Left renal pelvis (tissue), 4 donors: ENCODE results near the gene TAB3. TPM values are rescaled to one million over a fixed set of nuclear protein-coding genes. Genes with fewer than 3 reads are reported as not detected.

ENCODE experiments used
- DNase-seq, 4 donors: peaks; one replicate each; pipeline ENCODE4 v3.0.0-alpha.2; 2013; ENCODE audit warnings: low read depth in 4 of 4, low spot score in 3 of 4
- polyA plus RNA-seq, 4 donors: library from polyadenylated mRNA; unstranded; fragments of 120-200 nt; gene quantifications; one replicate each; pipeline ENCODE4 v1.2.1, GENCODE V29; 2013; ENCODE audit not compliant: insufficient read length in 4 of 4

TAB3 gene, protein sequence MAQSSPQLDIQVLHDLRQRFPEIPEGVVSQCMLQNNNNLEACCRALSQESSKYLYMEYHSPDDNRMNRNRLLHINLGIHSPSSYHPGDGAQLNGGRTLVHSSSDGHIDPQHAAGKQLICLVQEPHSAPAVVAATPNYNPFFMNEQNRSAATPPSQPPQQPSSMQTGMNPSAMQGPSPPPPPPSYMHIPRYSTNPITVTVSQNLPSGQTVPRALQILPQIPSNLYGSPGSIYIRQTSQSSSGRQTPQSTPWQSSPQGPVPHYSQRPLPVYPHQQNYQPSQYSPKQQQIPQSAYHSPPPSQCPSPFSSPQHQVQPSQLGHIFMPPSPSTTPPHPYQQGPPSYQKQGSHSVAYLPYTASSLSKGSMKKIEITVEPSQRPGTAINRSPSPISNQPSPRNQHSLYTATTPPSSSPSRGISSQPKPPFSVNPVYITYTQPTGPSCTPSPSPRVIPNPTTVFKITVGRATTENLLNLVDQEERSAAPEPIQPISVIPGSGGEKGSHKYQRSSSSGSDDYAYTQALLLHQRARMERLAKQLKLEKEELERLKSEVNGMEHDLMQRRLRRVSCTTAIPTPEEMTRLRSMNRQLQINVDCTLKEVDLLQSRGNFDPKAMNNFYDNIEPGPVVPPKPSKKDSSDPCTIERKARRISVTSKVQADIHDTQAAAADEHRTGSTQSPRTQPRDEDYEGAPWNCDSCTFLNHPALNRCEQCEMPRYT
- 10 to 100 TPM; 19.9 to 35.1 (median 33.5) TPM for polyA plus RNA-seq

DNA sequence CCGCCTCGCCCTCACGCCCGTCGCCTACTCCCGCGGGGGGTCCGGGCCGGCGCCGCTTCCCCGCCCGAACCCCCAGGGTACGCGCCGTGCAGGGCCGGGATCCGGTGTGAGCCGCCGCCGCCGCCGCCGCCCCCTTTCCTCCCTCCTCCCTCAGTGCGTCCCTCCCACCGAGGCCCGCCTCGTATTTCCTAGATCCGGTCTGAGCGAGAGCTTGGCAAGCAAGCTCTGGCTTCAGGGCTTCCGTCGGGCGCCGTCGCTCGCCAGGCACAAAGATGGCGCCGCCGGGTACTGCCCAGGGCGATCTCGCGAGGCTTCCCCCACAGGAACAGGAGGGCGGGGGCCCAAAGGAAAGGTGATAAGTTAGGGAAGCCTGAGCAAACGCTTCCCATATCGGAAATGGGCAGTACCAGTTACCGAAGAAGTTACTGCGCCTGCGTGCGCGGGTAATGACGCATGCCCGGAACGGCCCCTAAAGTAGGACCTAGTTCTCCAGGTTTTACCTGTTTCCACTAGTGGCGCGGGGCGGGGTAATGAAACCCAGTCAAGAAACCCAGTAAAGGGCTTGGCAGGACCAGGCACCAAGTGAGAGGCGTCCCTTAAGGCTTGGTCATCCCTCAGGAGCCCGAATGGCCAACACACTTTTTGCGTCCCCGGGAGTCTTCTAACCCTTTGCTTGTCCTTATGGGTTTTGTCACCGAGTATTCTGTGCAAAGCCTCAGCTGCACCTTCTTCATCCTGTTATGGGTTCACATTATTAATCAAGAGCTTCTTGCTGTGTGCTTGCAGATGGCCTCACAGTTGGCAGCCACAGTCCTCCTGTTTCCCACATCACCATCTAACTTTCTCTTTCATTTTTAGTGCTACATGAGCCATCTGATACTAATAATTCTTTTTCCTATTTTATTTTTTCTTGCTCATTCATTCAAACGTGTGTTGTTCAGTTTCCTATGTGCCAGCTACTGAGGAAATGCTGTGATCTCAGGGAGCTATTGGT, at the start of gene TAB3:
TSS of gene TAB3 (minus strand) at position 108 of the 994 bp plus-strand sequence. CDS start 29,666 bp downstream, outside the sequence.
- peak; percentile 77 to 83 (median 80) for DNase-seq

DNA sequence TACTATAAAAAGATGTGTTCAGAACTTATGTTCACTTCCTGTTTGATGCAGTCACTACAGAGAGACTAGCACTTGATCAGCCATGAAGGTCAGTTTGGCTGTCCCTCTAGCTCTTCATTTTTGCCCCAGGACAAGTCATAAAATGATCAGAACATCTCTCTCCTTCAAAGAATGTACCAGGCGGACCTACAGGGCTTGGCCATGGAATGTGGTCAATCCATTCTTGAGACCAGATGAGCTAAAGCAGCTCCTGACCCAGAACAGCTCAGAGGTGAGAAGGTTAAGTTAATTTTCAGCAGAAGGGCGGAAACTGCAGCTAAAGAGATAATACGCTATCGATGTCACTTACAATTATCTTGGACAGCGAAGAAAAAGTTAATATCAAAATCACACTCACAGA, 49.2 kb upstream of the TAB3 start:
- no peak for DNase-seq

DNA sequence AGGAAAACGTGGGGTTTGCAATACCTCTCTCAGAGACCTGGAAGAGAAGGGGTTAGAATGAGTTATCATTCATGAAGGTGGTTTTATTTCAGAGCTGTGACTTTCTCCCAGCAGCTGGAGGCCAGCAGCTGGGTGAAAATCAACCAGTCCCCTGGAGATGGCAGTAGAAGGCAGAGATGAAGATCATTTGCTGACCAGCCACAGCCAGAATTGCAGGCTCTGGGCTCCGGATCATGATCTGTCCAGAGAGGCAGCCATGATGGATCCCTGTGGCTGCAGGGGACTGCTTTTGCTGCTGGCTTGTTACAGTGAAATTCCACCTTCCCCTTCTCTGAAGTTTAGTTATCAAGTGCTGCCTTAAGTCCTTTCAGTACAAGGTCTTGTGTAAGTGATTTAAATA, 46.9 kb upstream of the TAB3 start:
- peak in 1 of 4 donors; percentile 7 for DNase-seq

- no peak for DNase-seq
These were observed 42.9 kb upstream of the TAB3 start for GRCh38 chrX:30931920-30932319.

DNA sequence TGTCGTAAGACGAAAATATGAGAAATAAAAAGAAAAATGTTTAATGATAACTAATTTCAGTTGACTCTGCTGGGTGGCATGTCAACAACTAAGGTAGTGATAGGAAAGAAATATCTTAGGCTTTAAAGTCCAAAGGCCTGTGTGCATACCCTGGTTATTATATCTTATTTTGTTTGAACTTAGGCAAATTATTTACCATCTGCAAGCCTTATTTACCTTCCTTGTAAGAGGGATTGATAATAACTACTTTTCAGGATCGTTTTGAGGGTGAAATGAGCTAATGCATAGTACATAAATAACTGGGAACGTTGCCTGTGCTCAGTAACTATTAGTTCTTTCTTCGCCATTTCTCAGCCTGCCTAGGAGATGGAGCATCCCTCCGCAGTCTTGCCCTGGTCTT, 41.6 kb upstream of the TAB3 start:
- DNase-seq = no peak

DNA sequence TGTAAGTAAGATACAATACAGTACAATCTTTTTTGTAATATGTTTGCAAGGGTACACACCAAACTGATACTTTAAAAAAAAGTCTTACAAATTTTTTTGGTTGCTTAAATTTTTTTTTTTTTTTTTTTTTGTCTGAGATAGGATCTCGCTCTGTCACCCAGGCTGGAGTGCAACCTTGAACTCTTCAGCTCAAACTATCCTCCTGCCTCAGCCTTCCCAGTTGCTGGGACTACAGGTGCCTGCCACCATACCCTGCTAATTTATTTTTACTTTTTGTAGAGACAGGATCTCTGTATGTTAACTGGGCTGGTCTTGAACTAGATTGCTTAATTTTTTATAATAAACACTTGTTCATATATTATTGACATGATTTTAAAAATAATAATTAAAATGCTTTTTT, 41.1 kb upstream of the TAB3 start:
- DNase-seq = no peak

GRCh38 chrX:30920271-30920670, 31.2 kb upstream of the TAB3 start:
- no peak for DNase-seq

DNA sequence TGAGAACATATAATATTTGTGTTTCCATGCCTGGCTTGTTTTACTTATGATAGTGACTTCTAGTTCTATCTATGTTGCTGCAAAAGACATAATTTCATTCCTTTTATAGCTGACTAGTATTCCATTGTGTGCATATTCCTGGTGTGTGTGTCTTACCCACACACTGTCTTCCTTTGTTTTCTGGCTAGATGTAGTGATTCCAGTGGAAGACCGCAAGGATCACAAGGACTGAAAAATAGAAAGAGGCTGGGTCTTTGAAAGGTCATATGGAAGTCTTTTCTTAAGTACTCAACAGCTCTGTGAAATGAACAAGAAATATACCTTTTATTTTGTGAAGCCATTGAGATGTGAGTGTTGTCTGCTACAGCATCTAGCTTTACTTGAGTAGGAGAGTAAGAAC, 29.4 kb upstream of the TAB3 start:
- no peak for DNase-seq

DNA sequence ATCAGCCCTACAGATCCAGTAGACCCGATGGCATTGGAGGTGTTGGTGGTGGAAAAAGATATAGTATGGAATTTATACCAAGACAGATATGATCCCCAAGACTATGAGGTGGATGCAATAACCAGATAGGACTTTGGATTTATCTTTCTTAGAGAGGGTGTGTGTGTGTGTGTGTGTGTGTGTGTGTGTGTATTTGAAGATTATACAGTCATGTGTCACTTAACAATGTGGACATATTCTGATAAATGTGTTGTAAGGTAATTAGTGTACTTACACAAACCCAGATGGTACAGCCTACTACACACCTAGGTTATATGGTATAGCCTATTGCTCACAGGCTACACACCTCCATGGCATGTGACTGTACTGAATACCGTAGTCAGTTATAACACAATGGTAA, 24.4 kb upstream of the TAB3 start:
- DNase-seq = no peak

- no peak for DNase-seq
These were observed 21.2 kb upstream of the TAB3 start for GRCh38 chrX:30910124-30910860.

DNA sequence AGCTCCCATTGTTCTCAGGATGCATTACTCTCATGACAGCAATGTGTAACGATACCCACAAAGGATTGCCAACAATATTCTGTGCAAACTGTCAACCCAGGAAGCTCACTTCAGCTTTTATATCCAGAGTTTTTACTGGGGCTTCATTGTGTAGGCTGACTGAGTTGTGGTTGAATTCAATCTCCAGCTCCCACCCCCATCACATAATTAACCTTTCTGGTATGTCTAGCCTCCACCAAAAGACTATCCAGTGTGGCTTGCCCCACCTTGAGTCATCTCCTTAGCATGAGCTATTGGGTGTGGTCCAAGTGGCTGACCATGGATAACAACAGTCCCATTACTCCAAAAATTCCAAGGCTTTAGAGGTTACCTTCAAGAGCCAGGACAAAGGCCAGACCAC, 17.7 kb upstream of the TAB3 start:
- DNase-seq = no peak

DNA sequence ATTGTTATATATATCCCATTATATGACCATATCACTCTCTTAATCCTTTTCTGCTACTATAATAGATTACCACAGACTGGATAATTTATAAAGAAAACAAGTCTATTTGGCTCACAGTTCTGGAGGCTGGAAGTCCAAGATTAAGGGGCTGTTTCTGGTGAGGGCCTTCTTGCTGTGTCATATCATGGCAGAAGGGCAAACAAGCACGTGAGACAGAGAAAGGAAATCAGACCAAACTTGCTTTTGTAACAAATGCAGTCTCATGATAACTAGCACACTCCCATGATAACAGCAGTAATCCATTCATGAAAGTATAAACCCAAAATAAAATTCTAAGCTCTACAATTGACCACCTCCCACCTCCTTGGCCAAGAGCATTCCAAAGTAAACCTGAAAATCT, 16.3 kb upstream of the TAB3 start:
- no peak for DNase-seq

GRCh38 chrX:30904632-30905031, 15.6 kb upstream of the TAB3 start:
- DNase-seq = no peak

- no peak for DNase-seq
These were observed 15.1 kb upstream of the TAB3 start for GRCh38 chrX:30904186-30904585.

DNA sequence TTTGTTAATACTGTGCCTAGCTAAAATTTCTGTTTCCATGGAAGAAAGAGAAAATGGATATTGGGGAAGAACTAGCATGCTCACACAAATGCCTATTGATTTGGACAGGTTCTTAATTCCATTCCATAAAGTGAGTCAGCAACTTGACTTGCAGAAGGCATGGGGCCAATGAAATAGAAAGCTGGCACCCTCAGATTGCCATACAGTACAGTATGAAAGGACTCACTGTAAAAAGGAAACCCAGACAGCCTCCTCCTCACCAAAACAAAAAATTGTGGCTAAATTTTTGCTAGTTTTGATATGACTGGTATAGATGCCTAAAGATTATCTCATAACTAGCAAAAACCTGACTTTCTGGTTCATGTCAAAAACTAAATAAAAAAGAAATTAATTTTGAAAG, 11.2 kb upstream of the TAB3 start:
- DNase-seq = no peak

GRCh38 chrX:30898886-30899285, 9.8 kb upstream of the TAB3 start:
- no peak for DNase-seq

DNA sequence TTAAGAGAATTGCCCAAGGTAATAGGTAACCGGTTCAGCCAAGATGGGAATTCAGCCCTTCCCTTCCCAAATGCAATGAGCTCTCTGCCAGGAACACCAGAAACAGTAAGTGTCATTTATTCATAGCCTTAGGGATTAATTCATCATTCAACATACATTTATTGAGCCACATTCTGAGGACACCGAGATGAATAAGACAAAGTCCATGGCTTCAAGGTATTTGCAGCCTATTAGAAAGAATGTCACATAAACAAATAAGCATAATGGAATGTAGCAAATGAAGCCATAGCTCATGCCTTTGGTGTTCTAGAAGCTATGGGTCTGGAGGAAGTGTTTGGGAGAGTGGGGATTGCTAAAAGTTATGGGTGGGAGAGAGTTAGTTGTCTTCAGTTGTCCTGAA, 6.3 kb upstream of the TAB3 start:
- DNase-seq = no peak

DNA sequence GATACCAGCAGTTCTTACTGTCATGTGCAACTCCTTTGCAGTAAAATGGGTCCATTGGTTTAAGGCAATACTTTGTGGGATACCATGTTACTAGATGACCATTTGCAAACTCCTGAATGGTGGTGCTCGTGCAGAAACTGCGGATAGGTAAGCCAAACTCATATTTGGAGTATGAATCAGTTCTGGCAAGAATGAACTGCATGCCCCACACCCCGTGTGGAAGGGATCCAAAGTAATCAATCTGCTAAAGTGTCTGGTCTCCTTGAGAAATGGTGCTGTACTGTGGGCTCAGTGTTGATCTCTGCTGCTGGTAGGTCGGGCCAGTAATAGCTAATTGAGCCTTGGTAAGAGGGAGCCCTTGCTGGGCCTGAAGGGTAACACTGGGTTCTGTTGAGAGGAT, 4.2 kb upstream of the TAB3 start:
- no peak for DNase-seq

- no peak for DNase-seq
These were observed 3.5 kb upstream of the TAB3 start for GRCh38 chrX:30892591-30892990.

- no peak for DNase-seq
These were observed 418 bp downstream of the TAB3 start for GRCh38 chrX:30888526-30889146.
